Esophagus muscularis mucosa (tissue), 4 donors: ENCODE measurements around the gene SLC16A11.

ENCODE experiments used
- CTCF ChIP-seq, 3 experiments: fragments of 200-600 bp in 2 of 3; fragments of 450-650 bp in 1 of 3; sonication (generic) in 2 of 3; IDR thresholded peaks; one replicate each; pipeline ENCODE4 v1.5.1; 2017 to 2019; ENCODE audit warnings: antibody characterized with exemption in 3 of 3, mild to moderate bottlenecking in 2 of 3, moderate library complexity in 1 of 3
- EP300 ChIP-seq: sonication (generic); formaldehyde crosslinking; IDR thresholded peaks from one replicate; pipeline ENCODE4 v1.6.1; 2017; ENCODE audit warnings: antibody characterized with exemption
- POLR2A ChIP-seq: fragments of 450-650 bp; IDR thresholded peaks from one replicate; pipeline ENCODE4 v1.6.1; 2017; ENCODE audit warnings: antibody characterized with exemption, moderate library complexity, mild to moderate bottlenecking, low read depth
- POLR2AphosphoS5 ChIP-seq, 2 donors: sonication (generic); formaldehyde crosslinking; IDR thresholded peaks; one replicate each; pipeline ENCODE4 v1.6.1; 2017; ENCODE audit warnings: antibody characterized with exemption in 2 of 2

DNA sequence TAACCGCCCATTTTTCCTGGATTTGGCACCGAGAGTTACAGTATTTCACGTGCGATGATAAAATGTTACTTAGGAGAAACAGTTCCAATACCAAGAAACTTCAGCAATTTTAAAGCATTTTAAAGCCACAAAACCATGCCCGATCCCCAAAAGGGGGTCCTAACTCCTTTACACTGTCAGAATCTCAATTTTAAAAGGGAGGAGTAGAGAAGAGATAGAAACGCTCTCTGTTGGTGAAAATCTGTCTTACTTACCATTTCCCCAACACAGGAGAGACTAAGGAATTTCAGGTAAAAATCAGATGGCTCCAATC, 32.0 kb downstream of the SLC16A11 start:
- TF ChIP-seq CTCF (IDR thresholded peaks at IDR 0.05): no peak
- TF ChIP-seq POLR2A: no peak
- no peak for TF ChIP-seq POLR2AphosphoS5 (IDR thresholded peaks at IDR 0.05)
- TF ChIP-seq EP300: no peak
